GM18520 (cell line): ENCODE data around the gene HCRTR1.
"Not testable (repeated sequence)": the region's sequence is repeated elsewhere in the genome, so short reads cannot be mapped to it uniquely, and the experiment has no call there.

ENCODE experiments used
- ATAC-seq: cut with Tn5 transposase; IDR thresholded peaks from one replicate; pipeline ENCODE4 v1.9.1; 2021; ENCODE audit not compliant: unreplicated experiment

HCRTR1 gene

GRCh38 chr1:31581821-31582810 is 35.4 kb upstream of the HCRTR1 start:
- no peak for ATAC-seq

DNA sequence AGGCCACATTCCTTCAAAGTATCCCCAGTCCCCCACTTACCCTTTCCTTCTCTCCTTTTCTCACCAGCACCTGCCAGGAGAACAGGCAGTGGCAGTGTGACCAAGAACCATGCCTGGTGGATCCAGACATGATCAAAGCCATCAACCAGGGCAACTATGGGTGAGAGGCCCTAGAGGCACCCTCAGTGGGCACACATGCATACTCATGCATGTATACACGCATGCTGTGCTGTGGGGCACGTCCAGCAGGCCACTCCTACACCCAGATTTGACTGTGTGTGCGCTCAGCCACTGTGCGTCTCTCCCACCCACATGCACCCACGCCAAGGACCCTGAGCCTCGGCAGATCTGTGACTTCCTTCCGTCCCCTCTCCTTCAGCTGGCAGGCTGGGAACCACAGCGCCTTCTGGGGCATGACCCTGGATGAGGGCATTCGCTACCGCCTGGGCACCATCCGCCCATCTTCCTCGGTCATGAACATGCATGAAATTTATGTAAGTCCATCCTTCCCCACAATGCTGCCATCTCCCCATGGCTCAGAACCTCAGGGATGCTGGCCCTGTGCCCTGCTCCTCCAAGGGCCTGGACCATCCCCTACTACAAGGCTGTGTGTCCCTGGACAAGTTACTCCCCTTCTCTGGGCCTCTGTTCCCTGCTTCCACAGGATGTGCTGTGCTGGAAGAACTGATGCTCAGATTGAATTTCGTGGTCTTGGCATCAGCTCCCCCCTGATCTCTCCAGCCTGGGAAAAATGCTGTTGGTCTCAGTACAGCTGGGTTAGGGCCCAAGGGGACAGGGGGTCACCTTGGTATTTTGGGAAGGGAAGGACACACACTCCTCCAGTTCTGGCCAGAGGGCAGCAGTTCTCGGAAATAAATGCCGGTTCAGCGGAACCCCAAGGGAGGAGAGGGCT is 34.2 kb upstream of the HCRTR1 start:
- no peak for ATAC-seq

GRCh38 chr1:31583995-31584868 is 33.3 kb upstream of the HCRTR1 start:
- ATAC-seq, result no peak

- no peak for ATAC-seq
Measured at GRCh38 chr1:31584869-31585735, 32.4 kb upstream of the HCRTR1 start.

- no peak for ATAC-seq
Measured at GRCh38 chr1:31585736-31586365, 31.6 kb upstream of the HCRTR1 start.

GRCh38 chr1:31586376-31587327 is 30.8 kb upstream of the HCRTR1 start:
- ATAC-seq, result no peak

DNA sequence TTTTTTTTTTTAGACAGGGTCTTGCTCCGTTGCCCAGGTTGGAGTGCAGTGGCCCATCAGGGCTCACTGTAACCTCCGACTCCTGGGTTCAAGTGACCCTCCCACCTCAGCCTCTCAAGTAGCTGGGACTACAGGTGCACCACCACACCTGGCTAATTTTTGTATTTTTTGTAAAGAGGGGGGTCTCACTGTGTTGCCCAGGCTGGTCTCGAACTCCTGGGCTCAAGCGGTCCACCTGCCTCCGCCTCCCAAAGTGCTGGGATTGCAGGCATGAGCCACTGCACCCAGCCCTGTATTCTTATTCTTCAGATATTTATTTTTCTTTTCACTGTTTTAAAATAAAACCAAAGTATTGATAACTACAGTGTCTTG is 30.2 kb upstream of the HCRTR1 start:
- not testable (repeated sequence) for ATAC-seq

- ATAC-seq, result no peak
Measured at GRCh38 chr1:31587720-31588423, 29.6 kb upstream of the HCRTR1 start.

GRCh38 chr1:31588751-31589515 is 28.6 kb upstream of the HCRTR1 start:
- ATAC-seq, result no peak

GRCh38 chr1:31591425-31592093 is 25.9 kb upstream of the HCRTR1 start:
- ATAC-seq, result no peak

GRCh38 chr1:31592132-31592531 is 25.4 kb upstream of the HCRTR1 start:
- no peak for ATAC-seq

DNA sequence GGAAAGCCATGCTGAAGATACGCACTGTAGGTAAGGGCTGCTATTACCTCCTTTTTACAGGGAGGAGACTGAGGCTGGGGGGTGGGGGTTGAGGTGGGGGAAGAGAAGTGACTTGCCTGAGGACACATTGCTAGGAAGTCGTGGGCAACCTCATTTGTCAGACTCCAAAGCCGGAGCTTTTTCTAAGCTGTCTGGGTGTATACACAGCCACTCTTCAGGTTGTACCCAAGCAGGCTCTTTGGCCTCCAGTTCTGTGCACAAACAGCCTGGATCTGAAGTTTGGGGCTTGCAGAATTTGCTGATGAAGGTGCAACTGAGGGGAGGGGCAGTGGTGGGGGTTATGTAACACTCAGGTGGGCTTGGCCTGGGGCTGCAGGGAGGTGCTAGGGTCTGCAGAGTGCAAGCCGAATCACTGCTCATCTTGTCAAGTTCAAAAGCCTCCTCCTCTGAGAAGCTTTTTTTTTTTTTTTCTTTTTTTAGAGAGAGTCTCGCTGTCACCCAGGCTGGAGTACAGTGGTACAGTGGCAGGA is 24.3 kb upstream of the HCRTR1 start:
- ATAC-seq, result no peak

DNA sequence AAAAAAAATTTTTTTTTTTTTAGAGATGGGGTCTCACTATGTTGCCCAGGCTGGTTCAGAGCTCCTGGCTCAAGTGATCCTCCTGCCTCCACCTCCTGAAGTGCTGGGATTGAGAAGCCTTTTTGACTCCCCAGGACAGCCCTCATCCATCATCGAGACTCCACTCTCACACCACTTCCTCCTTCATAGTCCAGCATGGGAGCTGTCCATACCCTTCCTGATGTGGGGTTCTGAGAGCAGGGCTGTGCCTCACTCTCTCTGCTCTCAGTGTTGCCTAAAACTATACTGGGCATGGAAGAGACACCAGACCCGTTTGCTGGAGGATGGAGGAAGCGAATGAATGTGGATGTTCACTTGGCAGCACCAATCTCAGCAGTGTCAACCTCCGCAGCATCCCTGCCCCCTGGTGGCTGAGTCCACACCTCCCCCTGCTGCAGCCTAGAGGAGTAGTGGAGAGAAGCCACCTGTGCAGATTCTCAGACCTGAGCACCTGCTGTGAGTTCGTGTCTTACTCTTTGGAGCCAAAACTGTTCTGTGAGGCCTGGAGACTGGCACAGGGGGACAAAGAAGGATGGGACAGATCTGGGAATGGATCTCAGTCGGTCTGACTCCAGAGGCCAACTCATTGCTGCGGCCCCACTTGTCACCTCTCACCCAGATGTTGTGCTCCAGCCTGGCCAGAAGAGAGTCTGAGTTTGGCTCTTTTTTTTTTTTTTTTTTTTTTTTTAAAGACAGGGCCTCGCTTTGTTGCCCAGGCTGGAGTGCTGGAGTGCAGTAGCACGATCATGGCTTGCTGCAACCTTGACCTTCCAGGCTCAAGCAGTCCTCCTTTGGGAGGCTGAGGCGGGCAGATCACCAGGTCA is 23.5 kb upstream of the HCRTR1 start:
- ATAC-seq, result no peak

GRCh38 chr1:31595836-31596736 is 21.4 kb upstream of the HCRTR1 start:
- no peak for ATAC-seq
